Nephron (organoid): ENCODE results near the gene GPR135.

ENCODE experiments used
- H3K27ac Mint-ChIP-seq, 3 experiments: 2 replicates each; pipeline ENCODE4 v1.8.0; 2020; ENCODE audit warnings: mixed read lengths in 3 of 3, mild to moderate bottlenecking in 2 of 3, moderate library complexity in 1 of 3
- H3K27me3 Mint-ChIP-seq: 2 replicates; pipeline ENCODE4 v1.8.0; 2021; ENCODE audit warnings: low read depth, mild to moderate bottlenecking, moderate library complexity, mixed read lengths
- H3K36me3 Mint-ChIP-seq: 2 replicates; pipeline ENCODE4 v1.8.0; 2020; ENCODE audit warnings: low read depth, mixed read lengths
- H3K4me1 Mint-ChIP-seq: 2 replicates; pipeline ENCODE4 v1.8.0; 2020; ENCODE audit warnings: mixed read lengths
- H3K4me3 Mint-ChIP-seq, 3 experiments: 2 replicates each; pipeline ENCODE4 v1.8.0; 2020; ENCODE audit warnings: mild to moderate bottlenecking in 3 of 3, mixed read lengths in 3 of 3, moderate library complexity in 2 of 3
- H3K9me3 Mint-ChIP-seq: 2 replicates; pipeline ENCODE4 v1.8.0; 2020; ENCODE audit warnings: mixed read lengths
- CTCF ChIP-seq, 3 experiments: fragments of 200-600 bp; sonication (generic); IDR thresholded peaks; one replicate each; pipeline ENCODE4 v1.5.0; 2021; ENCODE audit warnings: antibody characterized with exemption in 3 of 3; ENCODE audit not compliant: unreplicated experiment in 3 of 3

Gene GPR135

GRCh38 chr14:59481407-59481806, 16.2 kb upstream of the GPR135 start:
- Mint-ChIP-seq H3K4me3 (peak overlapping the region in 2 of 3 experiments; percentile 95 to 99), H3K36me3 (peaks cover 18% of the 10 kb centered on the region), H3K4me1 (peaks cover 52% of the 10 kb centered on the region), H3K9me3 (no peaks in the 10 kb centered on the region), H3K27ac (peak overlapping the region in 2 of 3 experiments; percentile 96 to 98), H3K27me3 (no peaks in the 10 kb centered on the region)
- no peak for TF ChIP-seq CTCF (IDR thresholded peaks at IDR 0.05; ENCODE audit: unreplicated experiment in 3 of 3)

- TF ChIP-seq CTCF (IDR thresholded peaks at IDR 0.05; ENCODE audit: unreplicated experiment in 3 of 3), result no peak
- Mint-ChIP-seq H3K4me1 (peaks cover 49% of the 10 kb centered on the region), H3K9me3 (no peaks in the 10 kb centered on the region), H3K27ac (peak overlapping the region in 1 of 3 experiments; percentile 9), H3K27me3 (no peaks in the 10 kb centered on the region), H3K4me3 (peak overlapping the region in 2 of 3 experiments; percentile 10 to 65), H3K36me3 (peaks cover 24% of the 10 kb centered on the region)
These were observed 15.0 kb upstream of the GPR135 start for GRCh38 chr14:59480166-59480565.

- Mint-ChIP-seq H3K4me1 (peaks cover 52% of the 10 kb centered on the region), H3K27ac (no peak overlapping the region), H3K4me3 (no peak overlapping the region), H3K36me3 (peaks cover 30% of the 10 kb centered on the region), H3K9me3 (no peaks in the 10 kb centered on the region), H3K27me3 (no peaks in the 10 kb centered on the region)
- TF ChIP-seq CTCF (IDR thresholded peaks at IDR 0.05; ENCODE audit: unreplicated experiment in 3 of 3), result no peak
These were observed 13.4 kb upstream of the GPR135 start for GRCh38 chr14:59478540-59478939.

GRCh38 chr14:59475709-59476108, 10.5 kb upstream of the GPR135 start:
- no peaks in the 10 kb centered on the region for H3K27me3 Mint-ChIP-seq
- peaks cover 29% of the 10 kb centered on the region for H3K4me1 Mint-ChIP-seq
- no peak for TF ChIP-seq CTCF (IDR thresholded peaks at IDR 0.05; ENCODE audit: unreplicated experiment in 3 of 3)
- no peak overlapping the region for H3K27ac Mint-ChIP-seq
- no peaks in the 10 kb centered on the region for H3K9me3 Mint-ChIP-seq
- H3K4me3 Mint-ChIP-seq, result no peak overlapping the region
- peaks cover 37% of the 10 kb centered on the region for H3K36me3 Mint-ChIP-seq

- Mint-ChIP-seq H3K4me1 (peaks cover 14% of the 10 kb centered on the region), H3K9me3 (no peaks in the 10 kb centered on the region), H3K4me3 (no peak overlapping the region), H3K36me3 (peaks cover 36% of the 10 kb centered on the region), H3K27ac (no peak overlapping the region), H3K27me3 (no peaks in the 10 kb centered on the region)
- no peak for TF ChIP-seq CTCF (IDR thresholded peaks at IDR 0.05; ENCODE audit: unreplicated experiment in 3 of 3)
These were observed 9.0 kb upstream of the GPR135 start for GRCh38 chr14:59474172-59474571.

GRCh38 chr14:59464486-59465315, 479 bp downstream of the GPR135 start:
- Mint-ChIP-seq H3K9me3 (no peaks in the 10 kb centered on the region), H3K36me3 (peaks cover 15% of the 10 kb centered on the region)

More at GRCh38 chr14:59464486-59465315, 479 bp downstream of the GPR135 start:
- Mint-ChIP-seq H3K4me3 (peak overlapping the region; percentile 87 to 92 (median 91)), H3K4me1 (no peaks in the 10 kb centered on the region), H3K27ac (peak overlapping the region in 2 of 3 experiments; percentile 62 to 71), H3K27me3 (peaks cover 6% of the 10 kb centered on the region)
- TF ChIP-seq CTCF (IDR thresholded peaks at IDR 0.05; ENCODE audit: unreplicated experiment in 3 of 3), result no peak
